Stimulated activated CD8-positive, alpha-beta memory T cell treated with anti-CD3 and anti-CD28 coated beads, Interleukin-15, amount 100 ng/mL, for 1 hour (primary cell): ENCODE results near the gene PLEKHM3.

Experiments used
- DNase-seq: peaks from one replicate; pipeline ENCODE4 v3.0.0-alpha.2; 2020; ENCODE audit warnings: low read depth

Gene PLEKHM3

GRCh38 chr2:207849443-207849842 is 175.9 kb downstream of the PLEKHM3 start:
- DNase-seq: no peak

GRCh38 chr2:207848545-207848928 is 176.8 kb downstream of the PLEKHM3 start:
- DNase-seq: no peak

- DNase-seq: no peak
These were observed 177.4 kb downstream of the PLEKHM3 start for GRCh38 chr2:207847807-207848544.

- DNase-seq: no peak
These were observed 178.1 kb downstream of the PLEKHM3 start for GRCh38 chr2:207847098-207847806.

GRCh38 chr2:207845202-207845864 is 180.0 kb downstream of the PLEKHM3 start:
- no peak for DNase-seq

GRCh38 chr2:207844648-207845047 is 180.7 kb downstream of the PLEKHM3 start:
- DNase-seq: no peak

- DNase-seq: no peak
These were observed 185.2 kb downstream of the PLEKHM3 start for GRCh38 chr2:207840101-207840500.

GRCh38 chr2:207839575-207839974 is 185.8 kb downstream of the PLEKHM3 start:
- DNase-seq: no peak

GRCh38 chr2:207839028-207839427 is 186.3 kb downstream of the PLEKHM3 start:
- no peak for DNase-seq

GRCh38 chr2:207836521-207837133 is 188.7 kb downstream of the PLEKHM3 start:
- DNase-seq: no peak

GRCh38 chr2:207835805-207836204 is 189.5 kb downstream of the PLEKHM3 start:
- no peak for DNase-seq

- no peak for DNase-seq
These were observed 192.0 kb downstream of the PLEKHM3 start for GRCh38 chr2:207833251-207833751.

- DNase-seq: no peak
These were observed 193.6 kb downstream of the PLEKHM3 start for GRCh38 chr2:207831584-207832248.

GRCh38 chr2:207830778-207831438 is 194.4 kb downstream of the PLEKHM3 start:
- DNase-seq: no peak

- no peak for DNase-seq
These were observed 196.8 kb downstream of the PLEKHM3 start for GRCh38 chr2:207828361-207829057.

GRCh38 chr2:207825978-207826377 is 199.3 kb downstream of the PLEKHM3 start:
- DNase-seq: no peak

- DNase-seq: no peak
These were observed 200.0 kb downstream of the PLEKHM3 start for GRCh38 chr2:207825045-207825954.

GRCh38 chr2:207823865-207824264 is 201.5 kb downstream of the PLEKHM3 start:
- DNase-seq: no peak
